MM.1S (cell line): ENCODE measurements around the gene PTPRR.

Source experiments
- DNase-seq: peaks from one replicate; pipeline ENCODE4 v3.0.0-alpha.2; 2015
- H2AFZ ChIP-seq: fragments of 300-600 bp; sonication (generic); 2 replicates; pipeline ENCODE4 v1.6.0; 2016; ENCODE audit warnings: antibody characterized with exemption, low read length
- H3F3A ChIP-seq: fragments of 300-600 bp; sonication (generic); 2 replicates; pipeline ENCODE4 v1.6.1; 2016; ENCODE audit warnings: mild to moderate bottlenecking, antibody characterized with exemption, low read length, moderate library complexity, mixed read lengths; ENCODE audit not compliant: insufficient read depth
- H3K27ac ChIP-seq: fragments of 300-600 bp; sonication (generic); 2 replicates; pipeline ENCODE4 v1.5.1; 2016; ENCODE audit warnings: mild to moderate bottlenecking, low read length
- H3K27me3 ChIP-seq: fragments of 300-600 bp; sonication (generic); replicated peaks from 2 replicates; pipeline ENCODE4 v1.6.0; 2016; ENCODE audit warnings: low read length; ENCODE audit not compliant: insufficient read depth
- H3K36me3 ChIP-seq: fragments of 300-600 bp; sonication (generic); replicated peaks from 2 replicates; pipeline ENCODE4 v1.6.1; 2016; ENCODE audit warnings: mild to moderate bottlenecking, low read length, mixed read lengths; ENCODE audit not compliant: insufficient read depth
- H3K4me1 ChIP-seq: fragments of 300-600 bp; sonication (generic); 2 replicates; pipeline ENCODE4 v1.6.1; 2016; ENCODE audit warnings: low read length, mixed read lengths
- H3K4me2 ChIP-seq: fragments of 300-600 bp; sonication (generic); 2 replicates; pipeline ENCODE4 v1.6.0; 2016; ENCODE audit warnings: low read depth, low read length
- H3K4me3 ChIP-seq: fragments of 300-600 bp; sonication (generic); 2 replicates; pipeline ENCODE4 v1.5.1; 2016; ENCODE audit warnings: low read length, mixed read lengths
- H3K79me2 ChIP-seq: fragments of 300-600 bp; sonication (generic); 2 replicates; pipeline ENCODE4 v1.6.1; 2016; ENCODE audit warnings: mixed run types, low read length, mixed read lengths
- H3K9ac ChIP-seq: fragments of 300-600 bp; sonication (generic); 2 replicates; pipeline ENCODE4 v1.6.1; 2016; ENCODE audit warnings: low read length, mixed read lengths
- H3K9me2 ChIP-seq: fragments of 300-600 bp; sonication (generic); replicated peaks from 2 replicates; pipeline ENCODE4 v1.6.1; 2016; ENCODE audit warnings: mild to moderate bottlenecking, low read length, mixed read lengths; ENCODE audit not compliant: insufficient read depth
- H3K9me3 ChIP-seq: fragments of 300-600 bp; sonication (generic); replicated peaks from 2 replicates; pipeline ENCODE4 v1.6.1; 2016; ENCODE audit warnings: mild to moderate bottlenecking, low read length, mixed read lengths; ENCODE audit not compliant: insufficient read depth
- H4K20me1 ChIP-seq: fragments of 300-600 bp; sonication (generic); 2 replicates; pipeline ENCODE4 v1.6.1; 2016; ENCODE audit warnings: mild to moderate bottlenecking, low read length, moderate library complexity, mixed read lengths; ENCODE audit not compliant: insufficient read depth
- EZH2 ChIP-seq: fragments of 300-600 bp; sonication (generic); optimal IDR thresholded peaks from 2 replicates; pipeline ENCODE3; 2017; ENCODE audit warnings: low read depth, mild to moderate bottlenecking, antibody characterized with exemption, low read length, mixed read lengths
- EZH2phosphoT487 ChIP-seq: fragments of 300-600 bp; sonication (generic); IDR thresholded peaks from 2 replicates; pipeline ENCODE4 v1.6.1; 2018; ENCODE audit warnings: antibody characterized with exemption, low read length
- TF ChIP-seq, protein P1 (sequence below): fragments of 300-600 bp; sonication (generic); IDR thresholded peaks from 2 replicates; pipeline ENCODE4 v1.5.1; 2016; ENCODE audit warnings: antibody characterized with exemption, low read length, mixed read lengths

The PTPRR gene

DNA sequence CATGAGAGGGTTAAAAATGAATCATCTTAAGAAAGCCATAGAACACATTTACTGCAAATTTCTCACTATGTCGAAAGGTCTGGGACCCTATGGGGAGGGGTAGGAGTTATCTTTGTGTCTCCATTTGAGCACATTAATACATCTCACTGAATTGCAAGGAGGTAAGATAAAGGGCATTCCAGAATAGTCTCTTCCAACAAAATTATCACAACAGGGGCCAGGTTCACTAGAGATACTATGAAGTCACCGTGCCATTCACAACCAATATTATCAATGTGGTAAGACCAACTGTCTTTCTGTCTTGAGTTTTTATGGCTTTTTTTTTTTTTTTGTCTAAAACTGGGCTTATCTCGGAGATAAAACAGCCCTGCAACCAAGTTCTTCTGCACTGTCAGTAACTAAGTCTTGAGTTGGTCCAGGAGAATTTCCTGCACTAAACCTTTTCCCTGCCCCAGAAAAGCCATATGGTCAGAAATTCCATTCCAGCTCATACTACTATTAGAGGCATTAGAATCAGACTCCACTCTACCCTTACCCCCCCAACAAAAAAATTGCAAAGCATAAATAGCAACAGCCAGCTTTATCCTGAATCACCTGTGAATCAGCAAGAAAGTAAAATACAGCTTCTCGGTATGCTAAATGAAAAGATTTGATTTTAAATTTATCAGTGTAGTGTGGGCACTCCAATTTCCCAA is 79.7 kb downstream of the PTPRR start:
- Histone ChIP-seq H3K9ac (no peak overlapping the region), H3K36me3 (no peaks in the 10 kb centered on the region), H3K4me2 (no peak overlapping the region), H3K27ac (no peak overlapping the region), H3F3A (no peaks in the 10 kb centered on the region), H4K20me1 (no peaks in the 10 kb centered on the region), H3K4me3 (no peak overlapping the region), H3K27me3 (no peaks in the 10 kb centered on the region), H3K9me3 (no peaks in the 10 kb centered on the region), H3K9me2 (no peaks in the 10 kb centered on the region), H3K79me2 (no peaks in the 10 kb centered on the region), H3K4me1 (no peaks in the 10 kb centered on the region), H2AFZ (no peak overlapping the region)
- TF ChIP-seq EZH2phosphoT487 (no peak), EZH2 (no peak)
- TF ChIP-seq, protein P1, sequence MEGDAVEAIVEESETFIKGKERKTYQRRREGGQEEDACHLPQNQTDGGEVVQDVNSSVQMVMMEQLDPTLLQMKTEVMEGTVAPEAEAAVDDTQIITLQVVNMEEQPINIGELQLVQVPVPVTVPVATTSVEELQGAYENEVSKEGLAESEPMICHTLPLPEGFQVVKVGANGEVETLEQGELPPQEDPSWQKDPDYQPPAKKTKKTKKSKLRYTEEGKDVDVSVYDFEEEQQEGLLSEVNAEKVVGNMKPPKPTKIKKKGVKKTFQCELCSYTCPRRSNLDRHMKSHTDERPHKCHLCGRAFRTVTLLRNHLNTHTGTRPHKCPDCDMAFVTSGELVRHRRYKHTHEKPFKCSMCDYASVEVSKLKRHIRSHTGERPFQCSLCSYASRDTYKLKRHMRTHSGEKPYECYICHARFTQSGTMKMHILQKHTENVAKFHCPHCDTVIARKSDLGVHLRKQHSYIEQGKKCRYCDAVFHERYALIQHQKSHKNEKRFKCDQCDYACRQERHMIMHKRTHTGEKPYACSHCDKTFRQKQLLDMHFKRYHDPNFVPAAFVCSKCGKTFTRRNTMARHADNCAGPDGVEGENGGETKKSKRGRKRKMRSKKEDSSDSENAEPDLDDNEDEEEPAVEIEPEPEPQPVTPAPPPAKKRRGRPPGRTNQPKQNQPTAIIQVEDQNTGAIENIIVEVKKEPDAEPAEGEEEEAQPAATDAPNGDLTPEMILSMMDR: no peak
- no peak for DNase-seq

DNA sequence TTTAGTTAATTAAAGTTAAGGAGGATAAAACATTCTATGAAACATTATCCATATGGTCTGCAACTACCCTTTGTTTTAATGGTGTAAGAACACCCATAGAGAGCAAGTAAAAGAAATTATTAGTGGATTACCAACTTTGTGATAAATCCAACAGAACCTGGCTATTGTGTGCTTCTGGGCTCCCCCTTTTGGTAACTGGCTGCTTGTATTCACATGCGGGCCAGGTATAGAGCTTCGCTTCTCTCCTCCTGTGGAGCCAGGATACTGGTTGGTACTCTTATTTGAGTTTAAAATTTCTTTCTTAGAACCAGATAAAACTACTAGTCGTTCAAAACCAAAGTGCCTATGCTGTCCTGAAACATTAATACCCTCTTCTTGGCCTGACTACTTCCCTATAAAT is 81.0 kb downstream of the PTPRR start:
- H3K27me3 ChIP-seq: no peaks in the 10 kb centered on the region
- no peaks in the 10 kb centered on the region for H3K9me2 ChIP-seq
- H3K4me1 ChIP-seq: no peaks in the 10 kb centered on the region
- H3K9ac ChIP-seq: no peak overlapping the region
- H3K4me2 ChIP-seq: no peak overlapping the region
- H3K9me3 ChIP-seq: no peaks in the 10 kb centered on the region
- no peak overlapping the region for H2AFZ ChIP-seq
- no peaks in the 10 kb centered on the region for H3K36me3 ChIP-seq
- H3K4me3 ChIP-seq: no peak overlapping the region
- no peaks in the 10 kb centered on the region for H3K79me2 ChIP-seq
- H3F3A ChIP-seq: no peaks in the 10 kb centered on the region
- TF ChIP-seq EZH2phosphoT487 (no peak), EZH2 (no peak)
- TF ChIP-seq, protein P1: 0 out of 2 replicates have a peak, but pooled peaks have one; percentile 7
- no peak overlapping the region for H3K27ac ChIP-seq
- no peaks in the 10 kb centered on the region for H4K20me1 ChIP-seq
- no peak for DNase-seq

DNA sequence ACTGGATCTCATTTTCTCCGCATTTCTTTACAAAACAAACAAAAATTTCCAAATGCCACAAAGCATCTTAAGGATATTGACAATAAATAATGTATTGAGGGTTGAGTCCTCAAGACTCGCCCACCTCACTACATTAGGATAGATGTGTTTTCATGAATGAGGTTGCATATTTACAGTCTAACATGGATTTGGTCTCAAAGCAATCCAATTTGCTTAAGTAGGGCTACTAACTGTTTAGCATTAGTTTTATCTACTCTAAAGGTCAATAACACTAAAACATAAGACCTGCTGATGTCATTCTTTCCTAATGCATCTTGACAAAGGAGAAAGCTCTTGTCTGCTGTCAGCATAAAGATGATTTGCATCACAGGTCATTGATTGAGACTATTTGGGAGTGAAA is 82.4 kb downstream of the PTPRR start:
- no peaks in the 10 kb centered on the region for H3K27me3 ChIP-seq
- no peaks in the 10 kb centered on the region for H3K36me3 ChIP-seq
- H3F3A ChIP-seq: no peaks in the 10 kb centered on the region
- H3K4me1 ChIP-seq: 0 out of 2 replicates have a peak, but pooled peaks cover under 1% of the 10 kb centered on the region
- no peak overlapping the region for H3K4me3 ChIP-seq
- no peaks in the 10 kb centered on the region for H3K9me2 ChIP-seq
- H3K79me2 ChIP-seq: no peaks in the 10 kb centered on the region
- no peak overlapping the region for H2AFZ ChIP-seq
- no peak overlapping the region for H3K4me2 ChIP-seq
- H4K20me1 ChIP-seq: no peaks in the 10 kb centered on the region
- TF ChIP-seq, protein P1: no peak
- TF ChIP-seq EZH2phosphoT487 (no peak), EZH2 (no peak)
- no peak overlapping the region for H3K27ac ChIP-seq
- H3K9ac ChIP-seq: no peak overlapping the region
- DNase-seq: no peak
- no peaks in the 10 kb centered on the region for H3K9me3 ChIP-seq
